Measurements from ENCODE around the gene DPP10.

DPP10 gene

DNA sequence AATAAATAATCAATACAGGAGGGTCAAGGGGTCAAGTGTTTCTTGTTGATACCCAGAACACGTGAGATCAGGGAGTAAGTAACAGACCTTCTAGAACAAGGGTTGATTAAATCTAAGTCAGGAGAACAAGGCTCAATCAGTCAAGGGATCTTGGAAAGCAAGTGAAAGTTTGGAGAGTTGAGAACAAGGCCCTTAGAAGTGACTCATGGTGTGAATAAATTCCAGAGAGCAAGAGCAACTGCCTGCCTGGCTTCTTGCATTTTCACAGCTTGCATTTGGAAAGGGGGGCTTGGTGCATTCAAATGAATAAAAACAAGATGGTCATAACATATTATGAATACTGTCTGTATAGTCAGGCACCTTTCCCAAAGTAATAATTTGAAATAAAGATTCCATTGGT, 256.1 kb downstream of the DPP10 start:
- TF ChIP-seq, protein P1, sequence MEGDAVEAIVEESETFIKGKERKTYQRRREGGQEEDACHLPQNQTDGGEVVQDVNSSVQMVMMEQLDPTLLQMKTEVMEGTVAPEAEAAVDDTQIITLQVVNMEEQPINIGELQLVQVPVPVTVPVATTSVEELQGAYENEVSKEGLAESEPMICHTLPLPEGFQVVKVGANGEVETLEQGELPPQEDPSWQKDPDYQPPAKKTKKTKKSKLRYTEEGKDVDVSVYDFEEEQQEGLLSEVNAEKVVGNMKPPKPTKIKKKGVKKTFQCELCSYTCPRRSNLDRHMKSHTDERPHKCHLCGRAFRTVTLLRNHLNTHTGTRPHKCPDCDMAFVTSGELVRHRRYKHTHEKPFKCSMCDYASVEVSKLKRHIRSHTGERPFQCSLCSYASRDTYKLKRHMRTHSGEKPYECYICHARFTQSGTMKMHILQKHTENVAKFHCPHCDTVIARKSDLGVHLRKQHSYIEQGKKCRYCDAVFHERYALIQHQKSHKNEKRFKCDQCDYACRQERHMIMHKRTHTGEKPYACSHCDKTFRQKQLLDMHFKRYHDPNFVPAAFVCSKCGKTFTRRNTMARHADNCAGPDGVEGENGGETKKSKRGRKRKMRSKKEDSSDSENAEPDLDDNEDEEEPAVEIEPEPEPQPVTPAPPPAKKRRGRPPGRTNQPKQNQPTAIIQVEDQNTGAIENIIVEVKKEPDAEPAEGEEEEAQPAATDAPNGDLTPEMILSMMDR (IDR thresholded peaks at IDR 0.05; ENCODE audit: insufficient read depth, low read depth, low read length, missing control alignments), result no peak
- no peak overlapping the region for H3K4me3 ChIP-seq (ENCODE audit: low read length)
- no peak for DNase-seq (ENCODE audit: low read depth)

DNA sequence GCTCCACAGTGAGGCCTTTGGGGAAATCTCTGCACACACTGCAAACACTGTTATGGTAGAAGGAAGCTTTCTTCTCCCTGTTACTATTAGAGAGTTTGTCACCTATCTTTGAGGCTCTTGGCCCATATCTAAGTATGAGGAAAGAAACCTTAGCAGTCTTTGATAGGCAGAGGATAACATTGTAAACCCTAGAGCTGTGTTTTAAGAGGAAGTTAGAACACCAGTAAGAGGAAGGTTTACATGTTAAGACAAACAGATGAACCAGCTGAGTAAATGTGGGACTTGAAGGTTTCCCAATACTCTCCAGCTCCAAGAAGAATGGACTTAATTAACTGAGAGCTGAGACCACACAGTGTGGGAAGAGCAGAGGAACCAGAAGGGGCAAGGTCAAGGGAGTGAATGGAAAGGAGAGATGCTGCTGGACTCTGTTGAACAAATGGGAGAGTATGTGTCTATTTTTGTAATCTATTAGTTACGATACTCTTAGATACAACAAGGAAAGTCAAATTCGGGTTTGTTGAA, 257.0 kb downstream of the DPP10 start:
- DNase-seq (ENCODE audit: low read depth), result no peak
- TF ChIP-seq, protein P1 (IDR thresholded peaks at IDR 0.05; ENCODE audit: insufficient read depth, low read depth, low read length, missing control alignments), result no peak
- H3K4me3 ChIP-seq (ENCODE audit: low read length), result no peak overlapping the region

DNA sequence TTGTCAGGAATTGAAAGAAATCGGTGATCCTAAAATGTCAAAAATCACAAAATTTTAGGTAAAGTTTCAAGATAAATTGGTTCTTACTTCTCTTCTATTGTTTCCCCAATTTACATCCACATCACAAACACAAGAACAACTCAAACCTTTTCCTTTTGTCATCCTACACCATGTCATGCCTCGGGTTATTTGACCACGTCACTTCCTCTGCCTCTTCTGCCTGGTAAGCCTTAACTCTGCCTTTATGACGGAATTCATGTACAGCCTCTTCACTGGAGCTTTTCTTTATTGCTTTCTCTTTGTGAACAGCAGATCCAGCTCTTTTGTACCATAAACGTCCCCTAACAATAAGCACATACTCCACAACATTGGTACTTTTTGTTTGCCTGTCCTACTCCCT, 258.0 kb downstream of the DPP10 start:
- no peak overlapping the region for H3K4me3 ChIP-seq (ENCODE audit: low read length)
- TF ChIP-seq, protein P1 (IDR thresholded peaks at IDR 0.05; ENCODE audit: insufficient read depth, low read depth, low read length, missing control alignments), result no peak
- no peak for DNase-seq (ENCODE audit: low read depth)

DNA sequence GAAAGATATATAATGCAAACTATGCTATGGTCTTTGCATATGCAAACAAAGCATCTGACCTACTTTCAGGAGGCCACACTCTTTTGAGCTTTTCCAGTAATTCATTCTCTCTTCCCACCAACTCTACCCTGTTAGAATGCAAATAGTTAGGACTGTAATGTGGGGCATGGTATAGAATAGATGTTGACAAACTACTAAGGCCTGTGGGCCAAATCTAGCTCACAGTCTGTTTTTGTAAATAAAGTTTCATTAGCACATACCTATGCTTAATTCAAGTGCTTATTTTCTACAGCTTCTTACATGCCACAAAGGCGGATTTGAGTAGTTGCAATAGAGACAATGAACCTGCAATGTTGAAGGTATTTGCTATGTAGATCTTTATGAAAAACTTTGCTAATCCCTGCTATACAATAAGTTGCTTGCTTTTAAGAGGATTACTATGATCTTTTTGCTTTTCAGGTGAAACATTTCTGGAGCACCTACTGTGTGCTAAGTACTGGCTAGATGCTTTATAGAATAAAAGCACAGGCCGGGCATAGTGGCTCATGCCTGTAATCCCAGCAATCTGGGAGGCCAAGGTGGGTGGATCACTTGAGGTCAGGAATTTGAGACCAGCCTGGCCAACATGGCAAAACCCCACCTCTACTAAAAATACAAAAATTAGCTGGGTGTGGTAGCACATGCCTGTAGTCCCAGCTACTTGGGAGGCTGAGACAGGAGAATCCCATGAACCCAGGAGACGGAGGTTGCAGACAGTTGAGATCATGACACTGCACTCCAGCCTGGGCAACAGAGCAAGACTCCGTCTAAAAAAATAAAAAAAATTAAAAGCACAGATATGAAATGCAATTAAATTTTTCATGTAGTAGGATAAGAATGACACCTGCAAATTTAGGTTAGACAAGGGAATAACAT, 267.8 kb downstream of the DPP10 start:
- no peak overlapping the region for H3K4me3 ChIP-seq (ENCODE audit: low read length)
- TF ChIP-seq, protein P1 (IDR thresholded peaks at IDR 0.05; ENCODE audit: insufficient read depth, low read depth, low read length, missing control alignments), result no peak
- no peak for DNase-seq (ENCODE audit: low read depth)

DNA sequence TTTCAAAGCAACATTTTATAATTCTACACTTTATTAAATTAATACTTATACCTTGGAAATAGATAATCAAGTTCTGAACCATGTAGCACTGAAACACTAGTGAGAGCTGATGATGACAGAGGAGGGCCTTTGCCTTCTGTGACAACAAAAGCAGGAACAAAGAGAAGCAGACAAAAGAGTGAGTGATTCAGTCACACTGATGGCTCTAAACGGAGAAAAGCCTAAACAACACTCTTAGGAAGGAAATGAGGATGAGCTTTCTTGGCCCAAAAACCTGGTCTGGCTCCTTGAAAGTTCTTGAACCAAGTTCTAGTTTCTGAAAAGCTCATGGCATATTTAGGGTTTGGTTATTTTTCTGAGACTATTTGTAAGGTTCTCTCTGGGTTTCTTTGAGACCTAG, 271.9 kb downstream of the DPP10 start:
- TF ChIP-seq, protein P1 (IDR thresholded peaks at IDR 0.05; ENCODE audit: insufficient read depth, low read depth, low read length, missing control alignments), result no peak
- H3K4me3 ChIP-seq (ENCODE audit: low read length), result no peak overlapping the region
- DNase-seq (ENCODE audit: low read depth), result no peak

DNA sequence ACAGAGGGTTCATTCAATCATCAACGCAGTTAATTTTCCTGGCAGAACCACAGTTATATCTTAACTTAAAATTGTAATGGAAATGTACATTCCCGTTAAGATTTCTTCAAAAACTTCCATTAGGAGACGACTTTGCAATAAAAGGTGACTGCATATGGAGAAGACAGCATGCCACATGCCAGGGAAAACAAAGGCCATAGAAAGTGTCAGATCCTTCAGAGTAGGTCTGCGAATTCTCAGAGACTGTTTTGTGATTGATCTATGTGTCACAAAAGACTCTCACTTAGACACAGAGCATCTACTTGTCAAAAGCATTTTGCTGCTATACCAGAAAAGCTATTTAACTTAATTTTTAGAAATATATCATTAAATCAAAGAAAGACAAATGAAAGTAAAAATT, 274.6 kb downstream of the DPP10 start:
- TF ChIP-seq, protein P1 (IDR thresholded peaks at IDR 0.05; ENCODE audit: insufficient read depth, low read depth, low read length, missing control alignments), result no peak
- H3K4me3 ChIP-seq (ENCODE audit: low read length), result no peak overlapping the region

More for the DNA sequence above, 274.6 kb downstream of the DPP10 start:
- no peak for DNase-seq (ENCODE audit: low read depth)

Data from epithelial cell of esophagus (primary cell).